NCI-H82 treated with DMSO at 0.1 percent for 48 hours (cell line): ENCODE measurements around the gene CELF6.

ENCODE experiments used
- DNase-seq: peaks from one replicate; lab custom pipeline; 2025; ENCODE audit not compliant: unreplicated experiment; lab: John Stamatoyannopoulos, UW

The CELF6 gene

DNA sequence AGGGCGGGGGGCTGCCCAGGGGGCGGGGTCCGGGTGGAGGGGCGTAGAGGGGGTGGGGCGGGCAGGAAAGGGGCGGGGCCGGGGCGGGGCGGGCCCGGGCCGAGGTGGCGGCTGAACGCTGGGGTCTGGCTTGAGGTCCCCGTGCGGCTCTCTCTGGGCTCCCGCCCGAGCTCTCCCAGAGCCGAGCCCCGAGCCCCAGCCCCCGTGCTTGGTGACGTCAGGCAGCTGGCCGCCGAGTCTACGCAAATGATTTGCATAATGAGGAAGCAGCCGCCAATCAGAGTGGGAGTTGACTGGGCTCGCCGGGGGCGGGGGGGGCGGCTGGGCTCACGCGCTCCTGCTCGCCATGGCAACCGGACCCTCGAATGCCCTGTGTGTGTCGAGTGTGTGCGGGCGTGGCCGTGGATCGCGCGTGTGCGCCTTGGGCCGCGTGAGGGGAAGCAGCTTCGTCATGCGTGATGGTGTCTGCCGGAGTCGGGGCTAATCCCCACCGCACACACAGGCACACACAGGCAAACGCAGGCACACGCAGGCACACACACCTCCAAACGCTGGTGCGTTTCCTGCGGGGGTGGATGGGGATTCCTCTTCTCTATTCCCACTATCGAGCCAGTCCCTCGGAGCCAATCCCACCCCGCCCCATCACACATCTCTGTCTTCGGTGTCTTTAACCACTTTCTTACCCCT lies at the start of gene CELF6:
Gene CELF6, minus strand, starts transcription at position 173 of the 687 bp plus-strand sequence. CDS start 283 bp downstream, outside the sequence.
- peak; percentile 87 for DNase-seq

DNA sequence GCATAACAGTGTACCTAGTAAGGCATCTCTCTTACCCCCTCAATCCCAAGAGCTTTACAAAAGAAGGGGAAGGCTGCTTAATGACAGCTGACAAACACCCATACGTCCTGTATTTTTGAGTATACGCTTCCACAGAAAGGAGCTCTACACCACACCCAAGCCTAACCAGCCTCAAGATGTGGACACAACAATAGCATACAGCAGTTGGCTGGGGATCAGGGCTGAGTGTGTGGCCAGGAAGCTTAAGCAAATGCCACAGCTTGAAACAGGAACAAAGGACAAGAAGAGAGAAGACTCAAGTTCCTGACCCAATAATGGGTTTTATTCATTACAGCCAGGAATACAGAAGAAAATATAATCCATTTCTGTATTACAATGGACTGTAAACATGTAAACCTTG lies 48.9 kb upstream of the CELF6 start:
- no peak for DNase-seq

DNA sequence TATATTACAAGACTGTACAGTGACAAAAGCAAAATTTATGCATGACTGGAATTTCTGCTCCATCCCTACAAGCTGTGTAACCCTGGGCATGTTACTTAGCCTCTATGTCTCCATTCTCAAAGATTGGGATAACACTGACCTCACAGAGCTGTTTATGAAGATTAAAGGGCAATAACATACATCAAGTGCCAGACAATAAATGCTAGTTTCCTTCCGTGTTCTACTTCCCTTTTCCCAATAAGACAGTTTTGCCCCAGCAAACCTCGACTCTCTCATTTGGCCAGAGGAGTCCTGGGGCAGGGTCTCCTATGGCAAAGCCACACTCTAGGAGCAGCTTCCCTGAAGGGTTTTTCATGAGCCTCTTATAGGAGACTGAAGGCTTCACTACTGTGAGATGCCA lies 48.4 kb upstream of the CELF6 start:
- no peak for DNase-seq

DNA sequence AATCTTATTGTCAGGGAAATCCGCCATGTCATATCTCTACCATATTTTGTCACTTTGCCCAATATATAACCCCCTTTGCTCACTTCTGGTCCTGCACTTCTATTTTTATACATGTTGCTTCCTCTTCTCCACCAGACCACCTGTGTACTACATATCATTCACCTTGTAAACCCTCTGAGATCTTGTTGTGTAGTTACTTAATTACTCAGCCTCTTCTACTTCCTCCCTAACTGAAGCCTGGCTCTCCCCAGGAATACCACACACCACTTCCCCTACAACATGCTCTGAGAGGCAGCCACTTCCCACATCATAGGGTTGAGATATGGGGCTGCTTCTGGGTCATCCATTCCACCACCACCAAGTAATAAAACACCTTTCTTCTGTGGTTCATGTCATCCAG lies 45.9 kb upstream of the CELF6 start:
- DNase-seq: no peak

DNA sequence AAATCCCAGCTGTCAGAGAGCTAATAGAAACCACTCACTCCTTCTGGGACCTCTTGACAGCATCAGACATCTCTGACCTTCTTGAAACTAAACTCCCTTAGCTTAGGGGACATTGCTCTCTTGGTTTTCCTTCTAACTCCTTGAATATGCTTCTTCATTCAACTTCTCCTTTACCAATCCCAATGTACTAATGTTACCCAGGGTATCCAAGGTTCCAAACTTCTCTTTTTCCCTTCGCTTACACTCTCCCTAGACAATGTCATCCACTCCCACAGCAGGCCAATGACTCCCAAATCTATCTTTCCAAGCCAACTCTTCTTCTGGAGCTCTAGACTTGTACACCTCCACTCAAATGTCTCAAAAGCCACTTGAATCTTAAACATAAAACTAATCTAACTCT lies 41.2 kb upstream of the CELF6 start:
- no peak for DNase-seq

DNA sequence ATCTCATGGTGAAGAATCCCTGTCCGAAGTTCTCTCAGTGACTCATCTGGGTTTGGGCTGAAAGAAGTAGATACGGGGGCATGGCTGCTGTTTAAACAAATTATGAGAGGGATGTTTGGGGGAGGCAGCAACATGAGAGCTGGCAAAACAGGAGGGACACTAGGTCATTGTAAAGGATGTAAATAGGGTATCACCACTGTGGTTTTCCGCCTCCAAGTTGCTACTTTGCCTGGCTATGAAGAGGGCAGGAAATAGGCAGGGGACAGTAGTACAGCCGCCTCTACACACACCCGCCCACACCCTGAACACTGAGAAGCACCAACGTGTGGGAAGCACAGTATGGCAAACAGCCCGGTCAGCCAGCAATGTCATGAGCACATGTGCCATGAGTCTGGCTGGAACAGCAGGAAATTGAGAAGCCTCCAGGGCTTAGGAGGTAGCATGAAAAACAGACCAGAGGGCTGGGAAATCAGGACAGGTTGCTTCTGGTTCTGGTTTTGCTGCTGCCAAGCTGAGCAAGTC lies 38.8 kb upstream of the CELF6 start:
- DNase-seq: no peak

DNA sequence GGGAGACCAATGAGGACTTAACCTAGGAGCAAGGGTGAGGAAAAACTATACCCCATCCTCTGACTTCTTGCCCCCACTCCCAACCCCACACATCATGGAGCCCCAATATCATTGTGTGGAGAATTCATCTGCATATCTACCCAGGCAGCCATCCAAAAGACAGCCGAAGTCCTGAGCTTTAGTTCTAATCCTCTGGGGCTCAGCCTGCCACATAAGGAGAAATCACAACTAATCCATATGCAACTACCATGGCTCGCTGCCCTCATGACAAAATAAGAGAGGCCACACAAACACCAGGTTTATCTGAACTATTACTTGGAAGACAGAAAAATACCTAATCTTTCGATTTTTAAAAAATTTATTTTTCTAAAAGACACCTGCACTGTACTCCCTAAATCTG lies 38.2 kb upstream of the CELF6 start:
- no peak for DNase-seq

DNA sequence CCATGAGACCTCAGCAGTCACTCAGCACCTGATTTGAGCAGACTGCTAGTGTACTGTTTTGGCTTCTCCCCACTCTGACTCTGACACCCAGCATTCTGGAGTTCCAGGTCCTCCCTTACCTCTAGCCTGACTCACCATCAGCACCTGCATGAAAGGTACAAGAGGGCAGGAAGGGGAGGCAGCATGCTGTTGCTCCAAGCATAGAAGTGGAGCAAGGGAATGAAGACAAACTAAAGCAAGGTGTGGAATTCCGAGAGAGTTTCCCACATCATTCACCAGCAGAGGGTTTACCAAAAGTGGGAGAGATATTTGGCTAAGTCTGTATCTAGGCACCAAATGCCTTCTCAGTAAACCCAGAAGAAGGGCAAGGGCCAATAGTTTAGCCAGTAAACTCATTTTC lies 34.5 kb upstream of the CELF6 start:
- no peak for DNase-seq

DNA sequence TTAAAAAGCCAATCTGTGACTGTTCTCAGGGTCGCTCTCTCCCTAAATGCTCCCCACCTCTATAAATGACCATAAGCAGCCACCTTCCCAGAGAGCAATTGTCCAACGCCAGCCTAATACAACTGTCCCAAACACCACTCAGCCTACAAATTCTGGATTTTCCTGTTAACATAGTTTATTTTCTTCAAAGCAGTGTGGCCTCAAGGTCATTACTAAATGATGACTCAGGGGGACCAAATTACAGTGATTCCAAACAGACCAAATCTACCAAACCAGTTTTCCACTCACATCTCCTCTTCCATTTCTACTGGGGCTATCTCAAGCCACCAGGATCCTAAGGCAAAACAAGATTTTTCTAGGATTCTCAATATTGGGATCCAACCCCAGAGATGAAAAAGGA lies 33.3 kb upstream of the CELF6 start:
- DNase-seq: no peak

DNA sequence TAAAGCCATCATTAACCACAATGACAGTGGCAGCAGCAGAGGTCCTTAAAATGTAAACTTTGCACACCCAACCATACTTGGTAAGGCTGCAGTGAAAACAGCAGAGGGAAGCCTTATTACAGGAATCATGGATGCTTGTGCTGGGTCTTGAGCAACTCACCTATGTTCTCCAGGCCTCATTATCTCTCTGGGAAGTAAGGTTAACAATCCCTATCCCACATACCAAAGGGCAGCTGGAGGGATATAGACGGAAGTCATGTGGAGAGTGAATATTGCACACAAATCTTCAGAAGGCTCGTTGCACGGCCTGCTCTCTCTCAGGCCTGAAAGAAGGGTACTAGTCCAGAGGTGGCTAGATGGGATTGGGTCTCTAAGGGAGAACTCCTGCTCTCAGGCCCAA lies 25.8 kb upstream of the CELF6 start:
- DNase-seq: no peak

DNA sequence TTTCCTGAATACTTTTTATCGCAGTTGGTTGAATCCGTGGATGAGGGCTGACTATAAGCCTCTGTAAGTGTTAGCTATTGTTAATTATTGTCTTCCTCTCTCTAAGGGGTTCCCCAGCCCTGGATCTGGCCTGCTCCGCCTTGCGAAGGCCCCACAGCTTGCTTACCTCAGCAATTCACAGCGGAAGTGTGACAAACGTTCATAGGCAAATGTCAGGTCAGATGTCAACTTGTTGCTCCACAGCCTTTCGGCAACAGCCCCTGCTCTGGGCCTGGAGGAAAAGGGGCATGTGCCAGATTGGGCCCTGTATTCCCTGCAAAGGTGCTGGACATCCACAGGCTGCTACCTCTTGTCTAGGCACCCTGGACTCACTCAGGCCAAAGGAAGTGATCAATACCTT lies 25.3 kb upstream of the CELF6 start:
- DNase-seq: no peak

DNA sequence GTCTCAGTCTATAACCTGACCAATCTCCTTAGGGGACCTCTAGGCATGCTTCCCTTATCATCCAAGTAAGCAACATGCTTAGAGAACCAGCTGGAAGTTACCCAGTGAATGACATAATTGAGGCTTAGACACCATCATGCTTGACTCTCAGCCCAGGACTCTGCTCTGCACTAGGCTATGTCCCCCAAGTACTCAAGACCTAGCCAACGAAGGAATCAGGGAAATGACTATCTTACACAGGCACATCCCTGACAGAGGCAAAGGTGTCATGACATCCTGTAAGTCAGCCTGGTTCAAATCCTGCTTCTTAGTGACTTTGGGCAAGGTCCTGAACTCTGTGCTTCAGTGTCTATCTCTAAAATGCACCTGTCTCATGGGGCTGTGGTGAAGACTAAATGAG lies 24.6 kb upstream of the CELF6 start:
- no peak for DNase-seq

DNA sequence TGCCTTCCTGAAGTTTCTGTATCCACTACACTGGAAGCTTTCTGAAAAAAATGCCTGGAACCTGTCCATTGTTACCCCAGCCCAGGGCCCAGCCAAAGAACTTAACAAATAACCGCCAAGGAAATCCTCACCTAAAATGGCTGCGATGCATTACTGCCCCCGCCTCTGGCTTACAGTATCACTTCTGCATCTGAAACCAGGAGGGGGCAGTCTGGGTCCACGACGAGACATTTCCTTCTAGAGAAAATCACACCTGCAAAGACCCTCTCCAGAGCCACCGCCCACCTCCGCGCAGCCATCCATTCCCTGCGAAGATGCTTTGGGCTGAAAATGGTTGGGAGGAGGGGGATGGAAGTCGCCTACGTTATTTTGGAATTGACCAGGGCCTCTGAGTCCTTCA lies 22.4 kb upstream of the CELF6 start:
- no peak for DNase-seq

DNA sequence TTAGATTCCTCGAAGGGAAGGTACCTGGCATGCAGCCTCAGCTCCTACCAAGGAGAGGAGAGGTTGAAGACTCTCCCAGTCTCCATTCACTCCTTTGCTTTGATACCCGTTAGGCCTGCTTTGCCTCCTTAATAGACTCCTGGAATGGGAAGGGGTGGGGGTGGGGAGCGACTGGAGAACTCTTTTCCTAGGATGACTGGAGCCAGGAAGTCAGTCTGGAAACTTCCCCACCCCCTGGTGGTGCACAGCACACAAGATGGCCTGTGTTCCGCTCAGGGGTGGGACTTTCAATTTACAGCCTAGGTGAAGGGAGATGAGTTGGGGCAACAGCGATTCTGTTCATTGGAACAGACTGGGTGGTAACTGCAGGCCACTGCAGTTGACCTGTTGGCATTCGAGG lies 21.4 kb upstream of the CELF6 start:
- DNase-seq: peak; percentile 50

DNA sequence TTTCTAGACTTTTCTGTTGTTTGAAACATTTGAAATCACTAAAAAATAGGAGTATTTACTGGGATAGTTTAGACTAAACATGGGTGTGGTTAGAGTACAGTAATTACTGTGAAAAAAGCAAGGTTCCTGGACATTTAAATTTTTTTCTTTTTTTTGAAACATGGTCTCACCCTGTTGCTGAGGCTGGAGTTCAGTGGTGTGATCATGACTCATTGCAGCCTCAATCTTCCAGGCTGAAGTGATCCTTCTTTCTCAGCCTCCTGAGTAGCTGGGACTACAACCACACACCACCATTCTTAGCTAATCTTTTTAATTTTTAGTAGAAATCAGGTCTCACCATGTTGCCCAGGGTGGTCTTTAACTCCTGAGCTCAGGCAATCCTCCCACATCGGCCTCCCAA lies 20.4 kb upstream of the CELF6 start:
- no peak for DNase-seq

DNA sequence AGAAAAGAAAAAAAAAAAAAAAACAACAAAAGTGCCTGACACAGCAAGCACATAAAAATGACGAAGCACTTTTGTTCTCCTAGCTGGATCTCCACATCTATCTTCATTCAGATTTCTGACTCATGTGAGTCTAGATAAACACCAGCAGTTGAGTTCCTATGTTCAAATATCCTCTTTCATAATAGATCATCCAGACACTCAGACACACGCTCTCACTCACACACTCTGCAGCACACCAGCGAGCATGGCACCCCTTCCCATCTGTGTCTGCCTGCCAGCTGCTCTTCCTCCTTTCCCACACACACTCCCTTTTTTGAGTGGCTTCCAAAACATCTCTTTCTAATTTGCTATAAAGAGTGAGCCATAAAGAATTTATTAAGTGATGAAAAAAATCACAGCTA lies 19.8 kb upstream of the CELF6 start:
- DNase-seq: no peak

DNA sequence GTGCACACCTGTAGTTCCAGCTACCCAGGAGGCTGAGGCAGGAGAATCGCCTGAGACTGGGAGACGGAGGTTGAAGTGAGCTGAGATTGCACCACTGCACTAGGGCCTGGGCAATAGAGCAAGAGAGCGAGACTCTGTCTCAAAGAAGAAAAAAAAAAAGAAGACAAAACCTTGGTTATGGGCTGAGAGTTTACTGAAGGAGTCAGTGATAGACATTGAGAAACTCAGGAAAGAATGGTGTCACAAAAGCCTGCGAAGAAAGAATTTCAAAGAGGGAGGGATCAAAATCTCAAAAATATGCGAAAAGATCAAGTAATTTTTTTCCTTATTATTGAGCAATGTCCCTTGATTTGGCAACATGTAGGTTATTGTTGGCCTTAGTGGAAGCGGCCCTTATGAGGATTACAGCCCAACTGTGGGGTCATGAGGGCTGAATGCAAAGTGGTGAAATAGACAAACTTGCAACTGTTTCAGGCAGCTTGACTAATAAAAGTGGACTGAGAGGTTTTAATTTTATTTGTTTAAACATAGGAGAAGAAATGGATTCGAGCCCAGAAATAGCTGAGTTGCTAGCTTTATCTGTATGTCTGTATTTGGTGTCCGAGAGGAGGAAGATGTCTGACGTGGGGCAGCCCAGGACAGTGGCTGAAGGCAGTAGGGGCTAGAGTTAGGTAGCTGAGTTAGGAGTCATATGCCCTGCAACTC lies 18.8 kb upstream of the CELF6 start:
- no peak for DNase-seq

DNA sequence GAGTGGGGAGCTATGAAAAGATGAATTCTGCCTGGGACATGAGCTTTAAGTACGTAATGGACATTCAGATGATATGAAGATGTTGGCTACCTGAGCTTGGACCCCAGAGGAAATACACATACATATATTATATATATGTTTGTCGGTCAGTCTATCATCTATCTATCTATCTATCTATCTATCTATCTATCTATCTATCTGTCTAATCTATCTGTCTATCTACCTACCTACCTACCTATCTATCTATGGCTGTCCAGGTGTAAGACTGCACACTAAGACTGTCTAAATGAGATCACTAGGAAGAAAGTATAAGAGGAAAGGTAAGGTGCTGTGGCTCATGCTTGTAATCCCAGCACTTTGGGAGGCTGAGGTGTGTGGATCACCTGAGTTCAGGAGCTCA lies 18.2 kb upstream of the CELF6 start:
- no peak for DNase-seq

DNA sequence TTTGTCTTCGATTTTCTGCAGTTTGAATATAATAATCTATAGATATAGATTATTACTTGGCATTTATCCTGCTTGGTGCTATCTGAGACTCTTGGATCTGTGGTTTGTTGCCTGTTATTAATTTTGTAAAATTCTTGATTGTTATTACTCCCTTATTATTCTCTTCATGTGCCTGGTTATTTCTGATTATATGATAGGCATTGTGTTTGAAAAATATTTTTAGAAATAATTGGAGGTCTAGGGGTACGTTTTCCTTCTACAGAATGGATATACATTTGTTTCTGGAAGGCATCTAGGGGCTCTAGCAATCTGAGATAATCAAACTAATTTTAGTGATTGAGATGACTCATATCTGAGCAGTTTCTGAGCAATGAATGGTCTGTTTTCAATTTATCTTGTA lies 14.9 kb upstream of the CELF6 start:
- no peak for DNase-seq

DNA sequence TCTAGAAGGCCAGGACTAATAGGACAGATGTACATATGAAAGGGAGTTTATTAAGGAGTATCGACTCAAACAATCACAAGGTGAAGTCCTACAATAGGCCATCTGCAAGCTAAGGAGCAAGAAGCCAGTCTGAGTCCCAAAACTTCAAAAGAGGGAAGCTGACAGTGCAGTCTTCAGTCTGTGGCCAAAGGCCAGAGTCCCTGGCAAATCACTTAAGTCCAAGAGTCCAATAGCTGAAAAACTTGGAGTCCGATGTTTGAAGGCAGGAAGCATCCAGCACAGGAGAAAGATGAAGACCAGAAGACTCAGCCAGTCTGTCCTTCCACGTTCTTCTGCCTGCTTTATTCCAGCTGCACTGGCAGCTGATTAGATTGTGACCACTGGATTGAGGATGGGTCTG lies 11.1 kb upstream of the CELF6 start:
- no peak for DNase-seq

DNA sequence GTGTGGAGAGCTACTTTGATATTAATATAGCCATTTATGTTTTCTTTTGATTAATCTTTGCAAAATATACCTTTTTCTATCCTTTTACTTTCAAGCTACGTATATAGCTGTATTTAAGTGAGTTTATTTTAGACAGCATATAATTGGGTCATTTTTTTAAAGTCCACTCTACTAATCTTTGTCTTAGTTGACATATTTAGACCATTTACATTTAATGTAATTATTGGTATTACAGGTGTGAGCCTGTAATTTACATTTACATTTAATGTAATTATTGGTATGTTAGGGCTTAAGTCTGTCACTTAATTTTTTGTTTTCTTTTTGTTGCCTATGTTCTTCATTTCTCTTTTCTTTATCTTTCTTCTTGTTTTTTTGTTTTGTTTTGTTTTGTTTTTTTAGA lies 3.8 kb upstream of the CELF6 start:
- no peak for DNase-seq

DNA sequence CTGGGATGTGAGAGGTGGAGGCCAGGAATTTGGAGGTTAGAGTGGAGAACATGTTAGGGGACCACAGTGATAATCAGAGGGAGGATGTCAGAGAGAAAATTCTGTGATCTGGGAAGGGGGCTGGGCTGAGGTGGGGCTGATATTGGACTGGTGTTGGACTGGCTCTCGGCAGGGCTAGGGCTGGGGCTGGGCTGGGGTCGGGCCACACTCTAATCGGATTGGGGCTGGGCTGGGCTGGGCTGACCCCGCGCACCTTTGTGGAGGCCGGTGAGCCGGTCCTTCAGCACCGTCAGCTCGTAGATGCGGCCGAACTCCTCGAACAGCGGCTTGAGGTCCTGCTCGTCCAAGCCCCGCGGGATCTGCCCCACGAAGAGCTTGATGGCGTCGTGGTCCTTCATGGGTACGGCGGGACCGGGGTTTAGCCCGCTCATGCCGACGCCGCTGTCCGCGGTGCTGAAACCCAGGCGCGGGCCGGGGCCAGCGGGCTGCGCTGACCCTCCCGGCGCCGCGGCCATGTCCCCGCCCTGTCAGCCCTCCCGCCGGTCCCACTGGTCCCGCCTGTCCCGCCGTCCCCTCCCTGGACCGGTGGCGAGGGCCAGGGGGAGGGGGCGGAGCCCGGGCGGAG lies 485 bp downstream of the CELF6 start:
- no peak for DNase-seq
